Right lobe of liver (tissue), 4 donors: ENCODE measurements around the gene LIN7B.

Experiments
- CTCF ChIP-seq, 4 donors: fragments of 200-600 bp in 3 of 4; fragments of 450-650 bp in 1 of 4; IDR thresholded peaks; one replicate each; pipeline versions ENCODE4 v1.5.1 to v1.8.0; 2016 to 2022; ENCODE audit warnings: antibody characterized with exemption in 4 of 4, mild to moderate bottlenecking in 2 of 4
- POLR2A ChIP-seq: fragments of 450-650 bp; IDR thresholded peaks from one replicate; pipeline ENCODE4 v1.6.1; 2017; ENCODE audit warnings: antibody characterized with exemption, mild to moderate bottlenecking
- donor health status: DM: no; HTN: no; CAD: no.
- donor health status: DM: no; HTN: no; CAD: no.
- donor health status: DM: no; HTN: yes; CAD: no.

- TF ChIP-seq POLR2A (no peak), CTCF (IDR thresholded peaks at IDR 0.05) (no peak)
Observed at GRCh38 chr19:49071860-49072547, 42.2 kb upstream of the LIN7B start.
